Progenitor cell of endocrine pancreas (in vitro differentiated cells): Measurements from ENCODE around the gene PTPN14. TPM values are rescaled to one million over a fixed set of nuclear protein-coding genes. Genes with fewer than 3 reads are reported as not detected.

Experiments used
- DNase-seq: peaks from one replicate; pipeline ENCODE4 v3.0.0; 2021; ENCODE audit warnings: low spot score; ENCODE audit not compliant: unreplicated experiment
- H3K27ac Mint-ChIP-seq: 2 replicates; pipeline ENCODE4 v1.8.0; 2021; ENCODE audit warnings: mild to moderate bottlenecking, moderate library complexity, mixed read lengths
- H3K27me3 Mint-ChIP-seq: 2 replicates; pipeline ENCODE4 v1.8.0; 2021; ENCODE audit warnings: mixed read lengths
- H3K36me3 Mint-ChIP-seq: 2 replicates; pipeline ENCODE4 v1.8.0; 2022; ENCODE audit warnings: mixed read lengths; ENCODE audit not compliant: insufficient read depth
- H3K4me1 Mint-ChIP-seq: 2 replicates; pipeline ENCODE4 v1.8.0; 2021; ENCODE audit warnings: low read depth, mixed read lengths
- H3K4me3 Mint-ChIP-seq: 2 replicates; pipeline ENCODE4 v1.8.0; 2021; ENCODE audit warnings: low read depth, mild to moderate bottlenecking, moderate library complexity, mixed read lengths
- H3K9me3 Mint-ChIP-seq: 2 replicates; pipeline ENCODE4 v1.8.0; 2021; ENCODE audit warnings: low read depth, mixed read lengths
- CTCF ChIP-seq: fragments of 200-600 bp; sonication (generic); IDR thresholded peaks from one replicate; pipeline ENCODE4 v1.5.0; 2021; ENCODE audit warnings: antibody characterized with exemption, mild to moderate bottlenecking; ENCODE audit not compliant: unreplicated experiment
- total RNA-seq: library from RNA; stranded (reverse); gene quantifications from 2 replicates; pipeline ENCODE4 v1.2.1, GENCODE V29; 2021

Gene PTPN14
- total RNA-seq, 1 donor from 2014 or later: 37.0 TPM

- H3K27me3 Mint-ChIP-seq: no peaks in the 10 kb centered on the region
- peaks cover 18% of the 10 kb centered on the region for H3K36me3 Mint-ChIP-seq
- no peak overlapping the region for H3K27ac Mint-ChIP-seq
- no peak for DNase-seq
- no peak for TF ChIP-seq CTCF
- no peak overlapping the region for H3K4me3 Mint-ChIP-seq
- no peaks in the 10 kb centered on the region for H3K9me3 Mint-ChIP-seq
- peaks cover 1% of the 10 kb centered on the region for H3K4me1 Mint-ChIP-seq
Observed at GRCh38 chr1:214391873-214392645, 159.3 kb downstream of the PTPN14 start.

- H3K27ac Mint-ChIP-seq: no peak overlapping the region
- H3K4me3 Mint-ChIP-seq: no peak overlapping the region
- no peaks in the 10 kb centered on the region for H3K9me3 Mint-ChIP-seq
- H3K4me1 Mint-ChIP-seq: peaks cover 6% of the 10 kb centered on the region
- no peak for TF ChIP-seq CTCF
- H3K36me3 Mint-ChIP-seq: peaks cover 20% of the 10 kb centered on the region
- DNase-seq: no peak
- no peaks in the 10 kb centered on the region for H3K27me3 Mint-ChIP-seq
Observed at GRCh38 chr1:214389734-214390133, 161.7 kb downstream of the PTPN14 start.

GRCh38 chr1:214386747-214387146 lies 164.7 kb downstream of the PTPN14 start:
- Mint-ChIP-seq H3K9me3 (no peaks in the 10 kb centered on the region), H3K27me3 (no peaks in the 10 kb centered on the region), H3K36me3 (peaks cover 28% of the 10 kb centered on the region), H3K4me3 (no peak overlapping the region), H3K4me1 (peaks cover 7% of the 10 kb centered on the region), H3K27ac (no peak overlapping the region)
- no peak for TF ChIP-seq CTCF
- no peak for DNase-seq

- Mint-ChIP-seq H3K27me3 (no peaks in the 10 kb centered on the region), H3K9me3 (no peaks in the 10 kb centered on the region), H3K4me3 (no peak overlapping the region), H3K4me1 (peaks cover 7% of the 10 kb centered on the region), H3K36me3 (peaks cover 32% of the 10 kb centered on the region), H3K27ac (no peak overlapping the region)
- TF ChIP-seq CTCF: no peak
- DNase-seq: no peak
Observed at GRCh38 chr1:214386333-214386732, 165.1 kb downstream of the PTPN14 start.

- Mint-ChIP-seq H3K27ac (no peak overlapping the region), H3K27me3 (no peaks in the 10 kb centered on the region), H3K4me1 (peaks cover 13% of the 10 kb centered on the region), H3K4me3 (no peak overlapping the region), H3K9me3 (no peaks in the 10 kb centered on the region), H3K36me3 (peaks cover 38% of the 10 kb centered on the region)
- DNase-seq: no peak
- no peak for TF ChIP-seq CTCF
Observed at GRCh38 chr1:214385428-214385827, 166.0 kb downstream of the PTPN14 start.
